ENCODE results near the gene KCNK4.
A peak's percentile ranks its signal among the peaks of the same experiment; 100 is the strongest.

- TF ChIP-seq TCF12 (IDR thresholded peaks at IDR 0.05; ENCODE audit: low read depth) (no peak), CREB1 (IDR thresholded peaks at IDR 0.05; ENCODE audit: low read depth) (no peak), USF1 (IDR thresholded peaks at IDR 0.05) (no peak), EGR1 (IDR thresholded peaks at IDR 0.05) (no peak), EP300 (IDR thresholded peaks at IDR 0.05; ENCODE audit: borderline replicate concordance) (no peak), TAF1 (IDR thresholded peaks at IDR 0.05; ENCODE audit: low read depth) (no peak; the same call in 1 of the 2 replicates), YY1 (IDR thresholded peaks at IDR 0.05; ENCODE audit: low read depth) (no peak), FOXM1 (IDR thresholded peaks at IDR 0.05; ENCODE audit: borderline replicate concordance, low read depth) (no peak; the same call in 1 of the 2 replicates), TEAD4 (IDR thresholded peaks at IDR 0.05) (no peak), RAD21 (IDR thresholded peaks at IDR 0.05; ENCODE audit: low read depth) (peak; percentile 57; the same call in 1 of the 2 replicates), CEBPB (IDR thresholded peaks at IDR 0.05) (peak; percentile 85), NFIC (IDR thresholded peaks at IDR 0.05) (no peak)
- TF ChIP-seq, protein P1, sequence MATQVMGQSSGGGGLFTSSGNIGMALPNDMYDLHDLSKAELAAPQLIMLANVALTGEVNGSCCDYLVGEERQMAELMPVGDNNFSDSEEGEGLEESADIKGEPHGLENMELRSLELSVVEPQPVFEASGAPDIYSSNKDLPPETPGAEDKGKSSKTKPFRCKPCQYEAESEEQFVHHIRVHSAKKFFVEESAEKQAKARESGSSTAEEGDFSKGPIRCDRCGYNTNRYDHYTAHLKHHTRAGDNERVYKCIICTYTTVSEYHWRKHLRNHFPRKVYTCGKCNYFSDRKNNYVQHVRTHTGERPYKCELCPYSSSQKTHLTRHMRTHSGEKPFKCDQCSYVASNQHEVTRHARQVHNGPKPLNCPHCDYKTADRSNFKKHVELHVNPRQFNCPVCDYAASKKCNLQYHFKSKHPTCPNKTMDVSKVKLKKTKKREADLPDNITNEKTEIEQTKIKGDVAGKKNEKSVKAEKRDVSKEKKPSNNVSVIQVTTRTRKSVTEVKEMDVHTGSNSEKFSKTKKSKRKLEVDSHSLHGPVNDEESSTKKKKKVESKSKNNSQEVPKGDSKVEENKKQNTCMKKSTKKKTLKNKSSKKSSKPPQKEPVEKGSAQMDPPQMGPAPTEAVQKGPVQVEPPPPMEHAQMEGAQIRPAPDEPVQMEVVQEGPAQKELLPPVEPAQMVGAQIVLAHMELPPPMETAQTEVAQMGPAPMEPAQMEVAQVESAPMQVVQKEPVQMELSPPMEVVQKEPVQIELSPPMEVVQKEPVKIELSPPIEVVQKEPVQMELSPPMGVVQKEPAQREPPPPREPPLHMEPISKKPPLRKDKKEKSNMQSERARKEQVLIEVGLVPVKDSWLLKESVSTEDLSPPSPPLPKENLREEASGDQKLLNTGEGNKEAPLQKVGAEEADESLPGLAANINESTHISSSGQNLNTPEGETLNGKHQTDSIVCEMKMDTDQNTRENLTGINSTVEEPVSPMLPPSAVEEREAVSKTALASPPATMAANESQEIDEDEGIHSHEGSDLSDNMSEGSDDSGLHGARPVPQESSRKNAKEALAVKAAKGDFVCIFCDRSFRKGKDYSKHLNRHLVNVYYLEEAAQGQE (IDR thresholded peaks at IDR 0.05; ENCODE audit: low read depth), result no peak
- TF ChIP-seq, protein P2, sequence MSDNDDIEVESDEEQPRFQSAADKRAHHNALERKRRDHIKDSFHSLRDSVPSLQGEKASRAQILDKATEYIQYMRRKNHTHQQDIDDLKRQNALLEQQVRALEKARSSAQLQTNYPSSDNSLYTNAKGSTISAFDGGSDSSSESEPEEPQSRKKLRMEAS (IDR thresholded peaks at IDR 0.05), result no peak
Observed at GRCh38 chr11:64317961-64318765, 27.1 kb downstream of the KCNK4 start, which contains the start of gene PRDX5.

Data from Ishikawa (cell line).